HepG2 (cell line): ENCODE data around the gene JPH4. TPM values are rescaled to one million over a fixed set of nuclear protein-coding genes. Genes with fewer than 3 reads are reported as not detected.
A peak's percentile ranks its signal among the peaks of the same experiment; 100 is the strongest.

Experiments used
- ADNP ChIP-seq: sonication (generic); formaldehyde crosslinking; IDR thresholded peaks from 2 replicates; pipeline ENCODE4 v1.4.0; 2020; ENCODE audit warnings: missing genetic modification reagents
- DNMT3B ChIP-seq: conservative IDR thresholded peaks from 2 replicates; pipeline ENCODE4 v1.6.1; 2016; ENCODE audit warnings: missing biosample characterization, control low read depth
- EHMT2 ChIP-seq: fragments of 200-600 bp; sonication (generic); IDR thresholded peaks from 2 replicates; pipeline ENCODE4 v1.7.0; 2017; ENCODE audit warnings: antibody characterized with exemption, low read depth, low read length, borderline replicate concordance
- HNRNPH1 ChIP-seq: fragments of 200-400 bp; formaldehyde crosslinking; optimal IDR thresholded peaks from 2 replicates; pipeline ENCODE3; 2017; ENCODE audit warnings: mild to moderate bottlenecking, low read depth, low read length
- JARID2 ChIP-seq: sonication (generic); formaldehyde crosslinking; IDR thresholded peaks from 2 replicates; pipeline ENCODE4 v1.8.1; 2023; ENCODE audit warnings: missing genetic modification reagents, inconsistent platforms; ENCODE audit not compliant: insufficient replicate concordance
- MBD4 ChIP-seq: IDR thresholded peaks from 2 replicates; pipeline ENCODE4 v1.6.1; 2012; ENCODE audit warnings: low read length, inconsistent platforms, borderline replicate concordance
- POLR2G ChIP-seq: fragments of 200-400 bp; formaldehyde crosslinking; IDR thresholded peaks from 2 replicates; pipeline ENCODE4 v1.6.1; 2018; ENCODE audit warnings: mild to moderate bottlenecking, low read depth, low read length, moderate library complexity
- SIX1 ChIP-seq: sonication (generic); formaldehyde crosslinking; IDR thresholded peaks from 2 replicates; pipeline ENCODE4 v1.4.0; 2020; ENCODE audit warnings: missing genetic modification reagents, borderline replicate concordance
- SKI ChIP-seq: fragments of 450-650 bp; IDR thresholded peaks from one replicate; pipeline ENCODE4 v1.6.1; 2018; ENCODE audit warnings: mild to moderate bottlenecking; ENCODE audit not compliant: partially characterized antibody
- SMARCC2 ChIP-seq: fragments of 450-650 bp; IDR thresholded peaks from 2 replicates; pipeline ENCODE4 v1.6.1; 2017; ENCODE audit warnings: antibody characterized with exemption, mild to moderate bottlenecking
- USF2 ChIP-seq, 2 experiments: sonication (generic) in 1 of 2; formaldehyde crosslinking in 1 of 2; IDR thresholded peaks; 2 replicates each; pipeline versions ENCODE4 v1.5.1 to v1.6.1; 2011 to 2020; ENCODE audit warnings: borderline replicate concordance in 1 of 2, low read depth in 1 of 2, low read length in 1 of 2, mild to moderate bottlenecking in 1 of 2, missing genetic modification reagents in 1 of 2, moderate library complexity in 1 of 2
- ZBTB4 ChIP-seq: sonication (generic); formaldehyde crosslinking; IDR thresholded peaks from 2 replicates; pipeline ENCODE4 v1.4.0; 2020; ENCODE audit warnings: missing genetic modification reagents, mild to moderate bottlenecking, borderline replicate concordance
- ZFP36L1 ChIP-seq: sonication (generic); formaldehyde crosslinking; IDR thresholded peaks from 2 replicates; pipeline ENCODE4 v1.8.0; 2022; ENCODE audit warnings: mild to moderate bottlenecking, missing genetic modification reagents, moderate library complexity
- ZNF18 ChIP-seq: sonication (generic); formaldehyde crosslinking; IDR thresholded peaks from 2 replicates; pipeline ENCODE4 v1.8.0; 2022; ENCODE audit warnings: mild to moderate bottlenecking, missing genetic modification reagents; ENCODE audit not compliant: insufficient replicate concordance
- ZNF260 ChIP-seq: sonication (generic); formaldehyde crosslinking; IDR thresholded peaks from 2 replicates; pipeline ENCODE4 v1.4.0; 2020; ENCODE audit warnings: missing genetic modification reagents, low read depth, mild to moderate bottlenecking, borderline replicate concordance
- ZNF296 ChIP-seq: sonication (generic); formaldehyde crosslinking; conservative IDR thresholded peaks from 2 replicates; pipeline ENCODE4 v1.5.0; 2020; ENCODE audit warnings: mild to moderate bottlenecking, missing genetic modification reagents
- ZNF678 ChIP-seq: sonication (generic); formaldehyde crosslinking; IDR thresholded peaks from 2 replicates; pipeline ENCODE4 v1.4.0; 2020; ENCODE audit warnings: mild to moderate bottlenecking, missing genetic modification reagents
- ZSCAN21 ChIP-seq: sonication (generic); formaldehyde crosslinking; IDR thresholded peaks from 2 replicates; pipeline ENCODE4 v1.8.0; 2022; ENCODE audit warnings: mild to moderate bottlenecking, missing genetic modification reagents, moderate library complexity, borderline replicate concordance
- polyA plus RNA-seq, 8 experiments: library from polyadenylated mRNA; depleted of rRNA in 3 of 8; stranded (reverse) in 7 of 8; unstranded in 1 of 8; fragments of >200 nt; fragmentation: Illumina TruSeq in 4 of 8; extraction: Trizol in 4 of 8; gene quantifications; 2 replicates each; pipeline versions ENCODE4 v1.2.1 to v1.2.3, GENCODE V29; 2011 to 2016; ENCODE audit warnings: low read depth in 4 of 8, missing spikeins in 1 of 8, mixed read lengths in 1 of 8; ENCODE audit not compliant: insufficient read depth in 1 of 8
- total RNA-seq, 5 experiments: library from RNA; depleted of rRNA; stranded (reverse); fragments of >200 nt; fragmentation: Illumina TruSeq; extraction: Trizol; gene quantifications; 2 replicates each; pipeline ENCODE4 v1.2.3, GENCODE V29; 2016; ENCODE audit warnings: low read depth in 1 of 5

The JPH4 gene
- total and polyA plus RNA-seq, 2 of the 13 experiments (the other 11 are each of a cell fraction or from before 2014, with no cell fraction given) = 0.08 to 0.22 TPM

- no peak for TF ChIP-seq ZNF260 (CRISPR knock-in tag)
- no peak for TF ChIP-seq ADNP (CRISPR knock-in tag)
- peak; percentile 48; the same call in 1 of the 2 replicates for TF ChIP-seq POLR2G
- 0 out of 2 replicates have a peak, but pooled peaks have one; percentile 59 for TF ChIP-seq ZFP36L1 (CRISPR knock-in tag)
- TF ChIP-seq SMARCC2 = no peak
- no peak for TF ChIP-seq DNMT3B (CRISPR knock-in tag)
- TF ChIP-seq SIX1 (CRISPR knock-in tag) = peak; percentile 86; the same call in 1 of the 2 replicates
- TF ChIP-seq JARID2 (CRISPR knock-in tag) = peak; percentile 54
- TF ChIP-seq ZNF18 = peak; percentile 88
- 0 out of 2 replicates have a peak, but pooled peaks have one; percentile 50 for TF ChIP-seq ZNF296 (CRISPR knock-in tag)
- TF ChIP-seq MBD4 = no peak
- TF ChIP-seq USF2 (IDR thresholded peaks at IDR 0.05; ENCODE audit: low read depth, low read length) = no peak; the same call in 1 of the 2 replicates
- TF ChIP-seq USF2 (CRISPR knock-in tag; IDR thresholded peaks at IDR 0.05; ENCODE audit: borderline replicate concordance) = no peak
- peak; percentile 91 for TF ChIP-seq SKI
- TF ChIP-seq HNRNPH1 = no peak
- peak; percentile 71; the same call in 1 of the 2 replicates for TF ChIP-seq EHMT2
- TF ChIP-seq ZBTB4 (CRISPR knock-in tag) = 0 out of 2 replicates have a peak, but pooled peaks have one; percentile 66
- peak; percentile 65; the same call in 1 of the 2 replicates for TF ChIP-seq ZSCAN21 (CRISPR knock-in tag)
- TF ChIP-seq ZNF678 (CRISPR knock-in tag) = no peak
These were observed 23.8 kb upstream of the JPH4 start (continued) for GRCh38 chr14:23602181-23603095.
